ENCODE measurements around the gene WIPF2. TPM values are rescaled to one million over a fixed set of nuclear protein-coding genes. Genes with fewer than 3 reads are reported as not detected.

The WIPF2 gene
- total RNA-seq, 1 donor = 11.2 TPM

DNA sequence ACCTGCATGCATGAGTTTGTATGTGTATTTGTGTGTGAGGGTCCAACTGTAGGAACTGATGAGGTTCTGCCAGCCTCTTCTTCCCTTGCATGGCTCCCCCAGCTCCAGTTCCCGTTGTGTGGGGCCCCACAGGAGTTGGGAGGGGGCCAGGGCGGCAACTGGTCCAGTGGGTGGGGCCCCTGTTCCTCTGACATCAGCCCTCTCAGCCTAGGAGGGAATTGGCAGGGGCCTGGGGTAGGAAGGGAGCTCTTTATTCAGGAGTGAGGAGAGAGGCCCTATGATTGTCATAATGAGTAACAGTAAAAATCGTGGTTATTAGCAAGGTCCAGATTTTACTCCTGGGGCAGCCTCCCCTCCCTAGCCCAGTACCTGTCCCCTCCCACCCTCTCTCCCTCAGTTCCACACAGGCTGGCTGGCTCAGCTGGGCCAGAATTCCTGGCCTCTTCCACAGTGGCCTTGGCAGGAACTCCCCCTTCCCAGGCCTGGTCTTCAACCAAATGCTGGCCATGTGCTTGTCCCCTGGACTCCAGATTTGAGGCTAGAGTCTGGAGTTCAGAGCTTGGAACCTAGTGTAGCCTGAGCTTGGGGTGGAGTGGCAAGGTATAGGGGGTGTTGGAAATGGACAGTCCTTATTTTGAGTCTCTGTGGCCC, 108.8 kb downstream of the WIPF2 start:
- DNase-seq (ENCODE audit: low read depth) = no peak
- H3K4me3 ChIP-seq (ENCODE audit: low read depth, low read length) = no peak overlapping the region
- TF ChIP-seq, protein P1, sequence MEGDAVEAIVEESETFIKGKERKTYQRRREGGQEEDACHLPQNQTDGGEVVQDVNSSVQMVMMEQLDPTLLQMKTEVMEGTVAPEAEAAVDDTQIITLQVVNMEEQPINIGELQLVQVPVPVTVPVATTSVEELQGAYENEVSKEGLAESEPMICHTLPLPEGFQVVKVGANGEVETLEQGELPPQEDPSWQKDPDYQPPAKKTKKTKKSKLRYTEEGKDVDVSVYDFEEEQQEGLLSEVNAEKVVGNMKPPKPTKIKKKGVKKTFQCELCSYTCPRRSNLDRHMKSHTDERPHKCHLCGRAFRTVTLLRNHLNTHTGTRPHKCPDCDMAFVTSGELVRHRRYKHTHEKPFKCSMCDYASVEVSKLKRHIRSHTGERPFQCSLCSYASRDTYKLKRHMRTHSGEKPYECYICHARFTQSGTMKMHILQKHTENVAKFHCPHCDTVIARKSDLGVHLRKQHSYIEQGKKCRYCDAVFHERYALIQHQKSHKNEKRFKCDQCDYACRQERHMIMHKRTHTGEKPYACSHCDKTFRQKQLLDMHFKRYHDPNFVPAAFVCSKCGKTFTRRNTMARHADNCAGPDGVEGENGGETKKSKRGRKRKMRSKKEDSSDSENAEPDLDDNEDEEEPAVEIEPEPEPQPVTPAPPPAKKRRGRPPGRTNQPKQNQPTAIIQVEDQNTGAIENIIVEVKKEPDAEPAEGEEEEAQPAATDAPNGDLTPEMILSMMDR (IDR thresholded peaks at IDR 0.05; ENCODE audit: insufficient read depth, low read depth, low read length) = no peak

DNA sequence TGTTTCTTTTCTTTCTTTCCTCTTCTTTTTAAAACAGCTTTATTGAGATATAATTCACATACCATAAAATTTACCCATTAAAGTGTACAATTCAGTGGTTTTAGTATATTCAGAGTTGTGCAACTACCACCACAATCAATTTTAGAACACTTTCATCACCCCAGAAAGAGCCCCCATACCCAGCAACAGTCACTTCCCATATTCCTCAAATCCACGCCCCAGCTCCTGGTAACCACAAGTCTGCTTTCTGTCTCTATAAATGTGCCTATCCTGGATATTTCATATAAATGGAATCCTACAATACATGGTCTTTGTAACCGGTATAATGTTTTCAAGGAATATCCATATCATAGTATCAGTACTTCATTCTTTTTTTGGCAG, 109.3 kb downstream of the WIPF2 start:
- TF ChIP-seq, protein P1 (IDR thresholded peaks at IDR 0.05; ENCODE audit: insufficient read depth, low read depth, low read length) = no peak
- no peak overlapping the region for H3K4me3 ChIP-seq (ENCODE audit: low read depth, low read length)
- peak; percentile 57 for DNase-seq (ENCODE audit: low read depth)

DNA sequence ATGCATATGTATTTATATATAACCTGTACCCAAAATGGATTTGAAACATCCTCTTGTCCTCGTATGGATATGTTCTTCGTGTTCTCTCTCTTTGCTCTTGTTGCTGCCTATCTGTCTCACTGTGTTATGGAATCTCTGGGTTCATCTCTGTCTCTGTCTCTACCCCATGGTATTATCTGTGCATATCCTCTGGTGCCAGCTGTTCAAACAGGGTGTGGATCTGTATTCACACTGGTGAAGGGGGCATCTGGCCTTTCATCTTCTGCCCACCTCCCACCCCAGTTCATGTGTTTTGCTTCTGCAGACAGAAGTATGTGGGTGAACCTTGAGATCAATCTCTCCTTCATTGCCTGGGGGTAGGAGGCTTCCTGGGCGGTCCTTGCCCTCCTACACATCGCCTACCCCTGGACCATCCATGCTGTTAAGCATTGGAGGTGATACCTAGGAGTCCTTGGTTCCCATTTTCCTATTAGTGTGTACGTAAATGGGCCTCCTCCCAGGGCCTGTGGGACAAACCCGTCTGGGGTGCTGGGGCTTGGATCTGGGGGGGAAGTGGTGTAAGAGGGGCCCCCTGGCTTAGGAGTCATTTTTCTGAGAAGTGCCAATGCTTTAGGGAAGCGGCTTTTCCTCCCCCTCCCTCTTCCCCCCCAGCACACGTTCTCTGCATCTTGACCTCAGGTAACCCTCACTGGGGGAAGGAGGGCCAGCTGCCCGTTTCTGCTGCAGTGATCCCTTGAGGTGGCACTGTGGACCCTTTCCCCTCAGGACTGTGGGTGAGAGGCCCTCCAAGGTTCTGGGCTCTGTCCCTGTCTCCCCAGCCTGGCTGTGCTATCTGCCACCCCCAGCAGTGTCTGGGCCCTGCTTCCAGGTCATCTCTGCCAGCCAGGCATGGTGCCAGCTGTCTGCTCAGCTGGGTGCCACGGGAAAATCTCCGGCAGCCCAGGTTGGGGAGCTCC, 111.0 kb downstream of the WIPF2 start:
- TF ChIP-seq, protein P1 (IDR thresholded peaks at IDR 0.05; ENCODE audit: insufficient read depth, low read depth, low read length) = no peak
- no peak overlapping the region for H3K4me3 ChIP-seq (ENCODE audit: low read depth, low read length)
- DNase-seq (ENCODE audit: low read depth) = no peak

DNA sequence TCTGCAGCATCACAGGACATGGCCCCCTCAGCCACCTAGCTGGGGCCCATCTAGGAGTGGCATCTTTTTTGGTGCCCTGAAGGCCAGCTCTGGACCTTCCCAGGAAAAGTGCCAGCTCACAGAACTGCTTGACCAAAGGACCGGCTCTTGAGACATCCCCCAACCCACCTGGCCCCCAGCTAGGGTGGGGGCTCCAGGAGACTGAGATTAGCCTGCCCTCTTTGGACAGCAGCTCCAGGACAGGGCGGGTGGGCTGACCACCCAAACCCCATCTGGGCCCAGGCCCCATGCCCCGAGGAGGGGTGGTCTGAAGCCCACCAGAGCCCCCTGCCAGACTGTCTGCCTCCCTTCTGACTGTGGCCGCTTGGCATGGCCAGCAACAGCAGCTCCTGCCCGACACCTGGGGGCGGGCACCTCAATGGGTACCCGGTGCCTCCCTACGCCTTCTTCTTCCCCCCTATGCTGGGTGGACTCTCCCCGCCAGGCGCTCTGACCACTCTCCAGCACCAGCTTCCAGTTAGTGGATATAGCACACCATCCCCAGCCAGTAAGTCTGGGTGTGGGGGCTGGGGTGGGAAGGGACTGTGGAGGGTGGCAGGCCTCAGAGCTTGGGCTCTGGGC, 111.9 kb downstream of the WIPF2 start:
- no peak overlapping the region for H3K4me3 ChIP-seq (ENCODE audit: low read depth, low read length)
- DNase-seq (ENCODE audit: low read depth) = no peak
- TF ChIP-seq, protein P1 (IDR thresholded peaks at IDR 0.05; ENCODE audit: insufficient read depth, low read depth, low read length) = no peak

DNA sequence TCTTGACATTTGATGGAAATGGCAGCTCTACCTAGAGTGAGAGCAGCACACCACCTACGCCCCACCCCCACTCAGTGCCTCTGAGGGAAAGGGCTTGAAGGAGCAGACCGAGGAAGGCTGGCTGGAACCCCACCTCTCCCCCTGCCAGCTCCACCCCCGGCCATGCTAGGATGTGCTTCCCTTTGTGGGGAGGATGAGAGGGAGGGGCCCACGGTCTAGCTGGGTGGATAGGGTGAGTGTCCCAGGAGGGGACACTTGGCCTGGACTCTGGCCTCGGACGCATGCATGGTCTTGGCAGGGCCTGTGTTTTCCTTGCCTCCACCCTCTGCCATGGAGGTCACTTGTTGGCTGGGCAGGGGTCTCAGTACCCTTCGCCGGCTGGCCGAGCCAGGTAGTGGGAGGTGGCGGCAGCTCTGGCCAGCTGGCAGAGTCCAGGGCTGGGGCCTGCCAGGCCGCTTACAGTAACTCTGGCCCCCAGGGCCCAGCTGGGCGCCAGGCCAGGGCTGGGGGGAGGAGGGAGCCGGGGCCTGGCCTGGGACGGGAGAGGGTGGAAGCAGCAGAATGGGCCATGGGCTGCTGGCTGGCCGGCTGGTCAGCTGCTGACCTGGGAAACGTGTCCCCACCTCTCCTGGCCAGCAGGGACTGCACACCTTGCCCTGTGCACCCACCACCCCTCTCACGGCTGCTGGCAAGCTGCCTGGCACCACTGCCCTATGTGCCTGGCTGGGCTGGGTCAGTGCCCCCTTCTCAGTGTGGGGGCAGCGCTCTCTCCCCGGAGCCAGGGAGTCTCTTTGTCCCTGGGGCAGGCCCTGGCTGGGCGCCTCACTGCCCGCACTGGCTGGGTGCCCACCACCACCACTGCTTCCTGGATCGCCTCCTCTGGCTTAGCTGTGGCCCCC, 112.9 kb downstream of the WIPF2 start:
- TF ChIP-seq, protein P1 (IDR thresholded peaks at IDR 0.05; ENCODE audit: insufficient read depth, low read depth, low read length) = no peak
- peak; percentile 52 for DNase-seq (ENCODE audit: low read depth)
- no peak overlapping the region for H3K4me3 ChIP-seq (ENCODE audit: low read depth, low read length)

Small RNAs within 50 kb of the gene (small RNA-seq; reads per million reads assigned to genes)
- gene MIR6867 = not detected

Other genes with a start within 250 kb of the WIPF2 start
- 118 and 120 TPM in 2 replicates for gene PSMD3, start 238.5 kb upstream of the WIPF2 start, total RNA-seq
- gene CSF3, start 203.9 kb upstream of the WIPF2 start, total RNA-seq = 0.97 and 4.3 TPM in 2 replicates
- 46.7 and 47.9 TPM in 2 replicates for gene MED24, start 164.9 kb upstream of the WIPF2 start, total RNA-seq
- gene THRA, start 156.3 kb upstream of the WIPF2 start, total RNA-seq = 19.0 and 27.2 TPM in 2 replicates
- 1.7 and 2.3 TPM in 2 replicates for gene NR1D1, start 118.7 kb upstream of the WIPF2 start, total RNA-seq
- gene MSL1, start 97.3 kb upstream of the WIPF2 start, total RNA-seq = 64.4 and 73.0 TPM in 2 replicates
- gene CASC3, start 78.8 kb upstream of the WIPF2 start, total RNA-seq = 42.5 and 51.8 TPM in 2 replicates
- 2.2 and 2.6 TPM in 2 replicates for gene RAPGEFL1, start 41.8 kb upstream of the WIPF2 start, total RNA-seq
- gene CDC6, start 68.6 kb downstream of the WIPF2 start, total RNA-seq = 19.0 and 28.5 TPM in 2 replicates
- 20.3 and 23.5 TPM in 2 replicates for gene RARA, start 89.9 kb downstream of the WIPF2 start, total RNA-seq
- 2.2 and 2.9 TPM in 2 replicates for gene GJD3, start 145.4 kb downstream of the WIPF2 start, total RNA-seq
- 39.9 and 105 TPM in 2 replicates for gene TOP2A, start 198.6 kb downstream of the WIPF2 start, total RNA-seq
- 188 and 225 TPM in 2 replicates for gene IGFBP4, start 224.1 kb downstream of the WIPF2 start, total RNA-seq